GM23338 (cell line): Measurements from ENCODE around the gene MIDN.

Experiments used
- REST ChIP-seq: IDR thresholded peaks from one replicate; pipeline ENCODE4 v1.6.1; 2018; ENCODE audit warnings: antibody characterized with exemption; ENCODE audit not compliant: unreplicated experiment
- TF ChIP-seq, protein P1 (sequence below), 2 experiments: fragments of 200-600 bp in 1 of 2; sonication (generic) in 1 of 2; conservative IDR thresholded peaks; 2 replicates each; pipeline versions ENCODE4 v1.5.1 to v1.6.1; 2016 to 2017; ENCODE audit warnings: antibody characterized with exemption in 2 of 2, low read depth in 2 of 2, mild to moderate bottlenecking in 2 of 2, moderate library complexity in 1 of 2

DNA sequence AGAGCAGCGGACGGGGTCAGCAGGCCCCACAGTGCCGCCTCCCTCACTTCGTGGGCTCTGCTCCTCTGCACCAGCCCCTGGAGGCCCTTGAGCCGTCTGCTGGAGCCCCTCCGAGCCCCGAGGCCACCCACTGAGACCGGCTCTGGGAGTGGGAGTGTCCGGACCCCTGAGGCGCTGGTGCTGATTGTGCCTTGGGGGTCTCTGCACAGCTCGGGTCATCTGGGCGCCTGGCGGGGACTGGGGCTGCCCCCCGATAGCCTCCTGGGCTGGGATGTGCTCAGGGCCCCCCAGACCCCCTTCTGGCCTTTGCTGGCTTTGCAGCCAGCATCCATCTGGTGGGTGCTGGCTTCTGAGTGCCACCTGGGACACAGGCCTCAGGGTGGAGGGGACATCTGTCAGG is 26.0 kb upstream of the MIDN start:
- TF ChIP-seq, protein P1, sequence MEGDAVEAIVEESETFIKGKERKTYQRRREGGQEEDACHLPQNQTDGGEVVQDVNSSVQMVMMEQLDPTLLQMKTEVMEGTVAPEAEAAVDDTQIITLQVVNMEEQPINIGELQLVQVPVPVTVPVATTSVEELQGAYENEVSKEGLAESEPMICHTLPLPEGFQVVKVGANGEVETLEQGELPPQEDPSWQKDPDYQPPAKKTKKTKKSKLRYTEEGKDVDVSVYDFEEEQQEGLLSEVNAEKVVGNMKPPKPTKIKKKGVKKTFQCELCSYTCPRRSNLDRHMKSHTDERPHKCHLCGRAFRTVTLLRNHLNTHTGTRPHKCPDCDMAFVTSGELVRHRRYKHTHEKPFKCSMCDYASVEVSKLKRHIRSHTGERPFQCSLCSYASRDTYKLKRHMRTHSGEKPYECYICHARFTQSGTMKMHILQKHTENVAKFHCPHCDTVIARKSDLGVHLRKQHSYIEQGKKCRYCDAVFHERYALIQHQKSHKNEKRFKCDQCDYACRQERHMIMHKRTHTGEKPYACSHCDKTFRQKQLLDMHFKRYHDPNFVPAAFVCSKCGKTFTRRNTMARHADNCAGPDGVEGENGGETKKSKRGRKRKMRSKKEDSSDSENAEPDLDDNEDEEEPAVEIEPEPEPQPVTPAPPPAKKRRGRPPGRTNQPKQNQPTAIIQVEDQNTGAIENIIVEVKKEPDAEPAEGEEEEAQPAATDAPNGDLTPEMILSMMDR (conservative IDR thresholded peaks at IDR 0.05; ENCODE audit: low read depth in 2 of 2), result no peak
- TF ChIP-seq REST, result no peak
